Airway epithelial cell (primary cell): ENCODE data around the gene KLK14. TPM values are rescaled to one million over a fixed set of nuclear protein-coding genes. Genes with fewer than 3 reads are reported as not detected.

Experiments
- total RNA-seq: library from RNA; depleted of rRNA; stranded (reverse); fragments of >200 nt; gene quantifications from 2 replicates; pipeline ENCODE4 v1.2.3, GENCODE V29; 2015

Gene KLK14
- not detected in 2 replicates for total RNA-seq

GRCh38 chr19:51082611-51083010 lies at the start of gene KLK14:
Gene KLK14 (minus strand): TSS chr19:51082887. CDS start chr19:51082614, 273 bp downstream.

GRCh38 chr19:51124729-51125128 lies 42.0 kb upstream of the KLK14 start, which contains the start of gene SIGLEC9:
Gene SIGLEC9 (plus strand): TSS chr19:51124906. CDS start chr19:51124975, 69 bp downstream.

GRCh38 chr19:51108066-51108804 lies 25.5 kb upstream of the KLK14 start, which contains the start of gene CTU1:
Gene CTU1 (minus strand): TSS chr19:51108409. CDS start chr19:51104569, 3,840 bp downstream.

GRCh38 chr19:51064534-51065220 lies 18.0 kb downstream of the KLK14 start, which contains the start of gene KLK13:
Gene KLK13 (minus strand): TSS chr19:51065092. CDS start chr19:51065067, 25 bp downstream.

GRCh38 chr19:51034704-51035103 lies 48.0 kb downstream of the KLK14 start, which contains the start of gene KLK12:
Gene KLK12 (minus strand): TSS chr19:51035002. CDS start chr19:51034621, 381 bp downstream.

Other genes starting within 250 kb of the KLK14 start
- not detected in 2 replicates for gene KLK15, start 249.3 kb downstream of the KLK14 start, total RNA-seq
- gene KLK3, start 228.0 kb downstream of the KLK14 start, total RNA-seq: not detected in 2 replicates
- gene KLK2, start 209.4 kb downstream of the KLK14 start, total RNA-seq: not detected in 2 replicates
- gene KLK4, start 171.5 kb downstream of the KLK14 start, total RNA-seq: not detected in 2 replicates
- gene KLK5, start 129.8 kb downstream of the KLK14 start, total RNA-seq: 41.5 and 42.7 TPM in 2 replicates
- 2.2 and 2.8 TPM in 2 replicates for gene KLK6, start 113.3 kb downstream of the KLK14 start, total RNA-seq
- 60.4 and 65.1 TPM in 2 replicates for gene KLK7, start 99.0 kb downstream of the KLK14 start, total RNA-seq
- 56.3 and 78.2 TPM in 2 replicates for gene KLK8, start 81.3 kb downstream of the KLK14 start, total RNA-seq
- 183 and 202 TPM in 2 replicates for gene KLK10, start 63.2 kb downstream of the KLK14 start, total RNA-seq
- gene KLK11, start 56.3 kb downstream of the KLK14 start, total RNA-seq: 42.9 and 68.4 TPM in 2 replicates
- 30.3 and 33.1 TPM in 2 replicates for gene KLK12, start 47.9 kb downstream of the KLK14 start, total RNA-seq
- gene KLK13, start 17.8 kb downstream of the KLK14 start, total RNA-seq: 1.3 and 1.5 TPM in 2 replicates
- 14.5 and 18.1 TPM in 2 replicates for gene CTU1, start 25.5 kb upstream of the KLK14 start, total RNA-seq
- gene SIGLEC9, start 42.0 kb upstream of the KLK14 start, total RNA-seq: not detected in 2 replicates
- gene SIGLEC7, start 59.4 kb upstream of the KLK14 start, total RNA-seq: not detected in 2 replicates
- gene CD33, start 142.2 kb upstream of the KLK14 start, total RNA-seq: not detected in 2 replicates
- gene SIGLECL1, start 168.2 kb upstream of the KLK14 start, total RNA-seq: not detected in 2 replicates
- not detected in 2 replicates for gene IGLON5, start 228.8 kb upstream of the KLK14 start, total RNA-seq